SK-N-SH (cell line): ENCODE data around the gene C4B. TPM values are rescaled to one million over a fixed set of nuclear protein-coding genes. Genes with fewer than 3 reads are reported as not detected.

Source experiments
- CTCF ChIA-PET: fragments of 300-600, 350-600 bp; formaldehyde crosslinking; extraction: SDS; loops from one replicate; lab custom pipeline; 2021; lab: Yijun Ruan, JAX
- POLR2A ChIA-PET: fragments of 350-600 bp; sonication (Branson Sonifier 250); formaldehyde crosslinking; extraction: SDS; loops from one replicate; lab custom pipeline; 2020; ENCODE audit warnings: antibody characterized with exemption, inconsistent platforms; lab: Yijun Ruan, JAX
- DNase-seq: peaks from one replicate; pipeline ENCODE4 v3.0.0; 2012
- H2AFZ ChIP-seq: fragments of 200-600 bp; sonication (generic); 2 replicates; pipeline ENCODE4 v1.8.1; 2016; ENCODE audit warnings: antibody characterized with exemption, mild to moderate bottlenecking, low read depth
- H3F3A ChIP-seq: fragments of 200-600 bp; sonication (generic); replicated peaks from 2 replicates; pipeline ENCODE3; 2016; ENCODE audit warnings: antibody characterized with exemption, mild to moderate bottlenecking; ENCODE audit not compliant: insufficient read depth
- H3K27ac ChIP-seq, 2 experiments: fragments of 200-500 bp in 1 of 2; fragments of 200-600 bp in 1 of 2; sonication (Bioruptor generic) in 1 of 2; sonication (generic), shearing (Covaris generic) in 1 of 2; 2 replicates each; pipeline versions ENCODE4 v1.5.1 to v1.6.1; 2014 to 2016; ENCODE audit warnings: low read depth in 2 of 2, inconsistent platforms in 1 of 2, low read length in 1 of 2, mild to moderate bottlenecking in 1 of 2, mixed read lengths in 1 of 2
- H3K27me3 ChIP-seq: fragments of 200-600 bp; sonication (generic), shearing (Covaris generic); 2 replicates; pipeline ENCODE4 v1.6.1; 2016; ENCODE audit warnings: mixed run types; ENCODE audit not compliant: insufficient read depth
- H3K36me3 ChIP-seq, 2 experiments: fragments of 200-500 bp in 1 of 2; fragments of 200-600 bp in 1 of 2; sonication (Bioruptor generic) in 1 of 2; sonication (generic) in 1 of 2; replicated peaks in 1 of 2; 2 replicates each; pipeline versions ENCODE3 to v1.5.1; 2014 to 2016; ENCODE audit warnings: low read length in 1 of 2, mild to moderate bottlenecking in 1 of 2; ENCODE audit not compliant: insufficient read depth in 2 of 2, control insufficient read depth in 1 of 2
- H3K4me1 ChIP-seq, 2 experiments: fragments of 200-500 bp in 1 of 2; fragments of 200-600 bp in 1 of 2; sonication (Bioruptor generic) in 1 of 2; sonication (generic), shearing (Covaris generic) in 1 of 2; 2 replicates each; pipeline versions ENCODE4 v1.5.1 to v1.6.1; 2014 to 2016; ENCODE audit warnings: low read depth in 1 of 2, low read length in 1 of 2, mixed run types in 1 of 2; ENCODE audit not compliant: insufficient read depth in 2 of 2, control insufficient read depth in 1 of 2
- H3K4me2 ChIP-seq: fragments of 200-600 bp; sonication (generic), shearing (Covaris generic); 2 replicates; pipeline ENCODE4 v1.6.1; 2017; ENCODE audit warnings: mixed run types
- H3K4me3 ChIP-seq, 2 experiments: fragments of 200-500 bp in 1 of 2; fragments of 200-600 bp in 1 of 2; sonication (Bioruptor generic) in 1 of 2; sonication (generic), shearing (Covaris generic) in 1 of 2; 2 replicates each; pipeline versions ENCODE4 v1.5.1 to v1.8.1; 2014 to 2016; ENCODE audit warnings: low read depth in 2 of 2, inconsistent platforms in 1 of 2, low read length in 1 of 2, mild to moderate bottlenecking in 1 of 2, mixed read lengths in 1 of 2, moderate library complexity in 1 of 2
- H3K79me2 ChIP-seq: fragments of 200-600 bp; sonication (generic); 2 replicates; pipeline ENCODE4 v1.8.1; 2017; ENCODE audit warnings: mild to moderate bottlenecking; ENCODE audit not compliant: insufficient read depth
- H3K9ac ChIP-seq: fragments of 200-600 bp; sonication (generic); 2 replicates; pipeline ENCODE4 v1.6.1; 2017; ENCODE audit warnings: mixed run types
- H3K9me2 ChIP-seq: fragments of 200-600 bp; sonication (generic); 2 replicates; pipeline ENCODE4 v1.6.1; 2017; ENCODE audit warnings: mixed run types
- H3K9me3 ChIP-seq: fragments of 200-600 bp; sonication (generic); 2 replicates; pipeline ENCODE4 v1.6.1; 2017; ENCODE audit warnings: mixed run types, mild to moderate bottlenecking, moderate library complexity
- H4K20me1 ChIP-seq: fragments of 200-600 bp; sonication (generic); 2 replicates; pipeline ENCODE4 v1.6.1; 2017; ENCODE audit warnings: mild to moderate bottlenecking, mixed run types; ENCODE audit not compliant: insufficient read depth
- ELF1 ChIP-seq: IDR thresholded peaks from 2 replicates; pipeline ENCODE4 v1.4.0; 2012
- EZH2phosphoT487 ChIP-seq: fragments of 200-600 bp; sonication (generic); IDR thresholded peaks from 2 replicates; pipeline ENCODE4 v1.6.1; 2017; ENCODE audit warnings: low read depth, mixed run types, mild to moderate bottlenecking, antibody characterized with exemption, moderate library complexity, borderline replicate concordance
- FOSL2 ChIP-seq: IDR thresholded peaks from 2 replicates; pipeline ENCODE4 v1.4.0; 2012; ENCODE audit warnings: low read depth, mild to moderate bottlenecking, moderate library complexity, borderline replicate concordance
- GABPA ChIP-seq: IDR thresholded peaks from 2 replicates; pipeline ENCODE4 v1.4.0; 2012; ENCODE audit warnings: low read depth, mild to moderate bottlenecking
- GATA2 ChIP-seq: sonication (generic); formaldehyde crosslinking; IDR thresholded peaks from 2 replicates; pipeline ENCODE4 v1.5.0; 2020; ENCODE audit warnings: mild to moderate bottlenecking, missing genetic modification reagents
- IRF3 ChIP-seq: fragments of 150-350 bp; IDR thresholded peaks from 2 replicates; pipeline ENCODE4 v1.6.1; 2016; ENCODE audit warnings: mild to moderate bottlenecking, low read depth, low read length
- MXI1 ChIP-seq: IDR thresholded peaks from 2 replicates; pipeline ENCODE4 v1.6.1; 2012; ENCODE audit warnings: mild to moderate bottlenecking, low read depth, low read length, improper control_type of control experiment
- NFIC ChIP-seq: IDR thresholded peaks from 2 replicates; pipeline ENCODE4 v1.4.0; 2012; ENCODE audit warnings: borderline replicate concordance
- NRF1 ChIP-seq: IDR thresholded peaks from 2 replicates; pipeline ENCODE4 v1.6.1; 2012; ENCODE audit warnings: low read depth, mild to moderate bottlenecking, low read length
- RCOR1 ChIP-seq: fragments of 150-350 bp; IDR thresholded peaks from 2 replicates; pipeline ENCODE4 v1.6.1; 2017; ENCODE audit warnings: antibody characterized with exemption, low read length
- REST ChIP-seq: IDR thresholded peaks from 2 replicates; pipeline ENCODE4 v1.6.1; 2012; ENCODE audit warnings: mild to moderate bottlenecking, low read depth, low read length, moderate library complexity
- RFX5 ChIP-seq: IDR thresholded peaks from 2 replicates; pipeline ENCODE4 v1.6.1; 2012; ENCODE audit warnings: mild to moderate bottlenecking, improper control_type of control experiment, low read length
- RXRA ChIP-seq: IDR thresholded peaks from 2 replicates; pipeline ENCODE4 v1.4.0; 2012; ENCODE audit warnings: low read depth, mild to moderate bottlenecking, borderline replicate concordance
- SIN3A ChIP-seq: IDR thresholded peaks from 2 replicates; pipeline ENCODE4 v1.6.1; 2012; ENCODE audit warnings: low read depth, mild to moderate bottlenecking, low read length, moderate library complexity, borderline replicate concordance
- SMC3 ChIP-seq: IDR thresholded peaks from 2 replicates; pipeline ENCODE4 v1.6.1; 2012; ENCODE audit warnings: low read depth, low read length, improper control_type of control experiment
- TAF1 ChIP-seq: IDR thresholded peaks from 2 replicates; pipeline ENCODE4 v1.6.1; 2012; ENCODE audit warnings: low read depth, mild to moderate bottlenecking, low read length, moderate library complexity, borderline replicate concordance
- TCF12 ChIP-seq: IDR thresholded peaks from 2 replicates; pipeline ENCODE4 v1.4.0; 2012
- TEAD4 ChIP-seq: IDR thresholded peaks from 2 replicates; pipeline ENCODE4 v1.4.0; 2012; ENCODE audit warnings: mild to moderate bottlenecking, borderline replicate concordance; ENCODE audit not compliant: insufficient read depth
- USF1 ChIP-seq: IDR thresholded peaks from 2 replicates; pipeline ENCODE4 v1.4.0; 2012; ENCODE audit warnings: low read depth, borderline replicate concordance
- USF2 ChIP-seq: fragments of 150-350 bp; IDR thresholded peaks from 2 replicates; pipeline ENCODE4 v1.6.1; 2017; ENCODE audit warnings: antibody characterized with exemption, low read length, low read depth, borderline replicate concordance
- WGBS: methylation state at CpG from one replicate; pipeline ENCODE4 v1.1.6; 2017; ENCODE audit warnings: low lambda C conversion rate; 5-methylcytosine and 5-hydroxymethylcytosine counted together
- polyA plus RNA-seq, 3 experiments: library from polyadenylated mRNA; depleted of rRNA; stranded (reverse); fragments of >200 nt; gene quantifications; 2 replicates each; pipeline ENCODE4 v1.2.3, GENCODE V29; 2012

The C4B gene
- polyA plus RNA-seq, 1 of the 3 experiments (the other 2 are of a cell fraction): 10.9 TPM

GRCh38 chr6:32083812-32084768, 69.5 kb downstream of the C4B start:
- WGBS: 72% methylated on average over 11 of the region's 22 CpGs
- Histone ChIP-seq H4K20me1 (no peaks in the 10 kb centered on the region), H3F3A (no peaks in the 10 kb centered on the region), H3K27me3 (peaks cover 25% of the 10 kb centered on the region), H3K79me2 (no peaks in the 10 kb centered on the region), H3K4me2 (no peak overlapping the region), H3K27ac (no peak overlapping the region), H3K9ac (no peak overlapping the region), H2AFZ (no peak overlapping the region), H3K36me3 (no peaks in the 10 kb centered on the region), H3K9me3 (no peaks in the 10 kb centered on the region), H3K4me1 (peaks cover 0 to 18% of the 10 kb centered on the region in 2 experiments; a peak in 2 of 4 replicates), H3K9me2 (no peaks in the 10 kb centered on the region), H3K4me3 (no peak overlapping the region)
- TF ChIP-seq IRF3 (no peak), SIN3A (no peak), USF1 (no peak), TCF12 (no peak), GATA2 (CRISPR knock-in tag) (no peak), NFIC (no peak), TEAD4 (no peak), FOSL2 (no peak), RXRA (no peak), RCOR1 (no peak), TAF1 (no peak), RFX5 (no peak), EZH2phosphoT487 (no peak)
- CTCF ChIA-PET: interaction anchor here (0.6 to 1.6 kb wide), 4 partner anchors 33 to 36 kb away, joined by 3 to 5 read pairs (median 3); no protein-coding TSS in a partner anchor
- POLR2A ChIA-PET: no interaction called here
- DNase-seq: no peak

- Histone ChIP-seq H3K4me3 (no peak overlapping the region), H3K9ac (no peak overlapping the region), H3K27me3 (peaks cover 32% of the 10 kb centered on the region), H3K9me3 (no peaks in the 10 kb centered on the region), H3K4me1 (peaks cover 0 to 18% of the 10 kb centered on the region in 2 experiments; a peak in 2 of 4 replicates), H3K9me2 (no peaks in the 10 kb centered on the region), H3K4me2 (no peak overlapping the region), H4K20me1 (no peaks in the 10 kb centered on the region), H3K36me3 (no peaks in the 10 kb centered on the region), H3F3A (no peaks in the 10 kb centered on the region), H3K27ac (no peak overlapping the region), H2AFZ (no peak overlapping the region), H3K79me2 (no peaks in the 10 kb centered on the region)
- CTCF ChIA-PET: interaction anchor here (0.6 to 1.2 kb wide), 3 partner anchors 32 to 38 kb away, joined by 3 read pairs; no protein-coding TSS in a partner anchor
- no peak for DNase-seq
- POLR2A ChIA-PET: no interaction called here
- 51% methylated on average over 2 of the region's 2 CpGs for WGBS
- TF ChIP-seq ELF1: no peak
- no peak for TF ChIP-seq SIN3A
- TF ChIP-seq GABPA: no peak
- no peak for TF ChIP-seq USF2
- TF ChIP-seq NRF1: no peak
- no peak for TF ChIP-seq REST
- TF ChIP-seq SMC3: no peak
- no peak for TF ChIP-seq RFX5
- TF ChIP-seq MXI1: no peak
Observed at GRCh38 chr6:32084780-32085179, 70.2 kb downstream of the C4B start.
